ENCODE measurements around the gene LYPD3. TPM values are rescaled to one million over a fixed set of nuclear protein-coding genes. Genes with fewer than 3 reads are reported as not detected.

LYPD3 gene
- total RNA-seq, 1 experiment from 2014 or later = 1.8 TPM

DNA sequence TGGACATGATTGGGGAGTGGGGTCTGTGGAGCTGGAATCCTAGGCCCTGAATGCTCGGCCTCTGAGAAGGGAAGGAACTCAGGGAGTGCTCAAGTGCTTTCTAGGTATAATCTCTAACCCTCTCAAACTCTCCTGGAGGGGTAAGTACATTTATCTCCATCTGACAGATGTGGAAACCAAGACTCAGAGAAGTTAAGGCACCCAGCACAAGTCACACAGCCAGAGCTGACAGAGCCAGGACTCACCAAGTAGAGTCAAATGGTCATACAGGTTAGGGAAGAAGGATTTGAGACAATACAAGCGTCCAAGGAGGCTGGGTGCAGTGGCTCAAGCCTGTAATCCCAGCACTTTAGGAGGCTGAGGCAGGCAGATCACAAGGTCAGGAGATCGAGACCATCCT, 12.9 kb upstream of the LYPD3 start:
- Mint-ChIP-seq H3K4me1 (peaks cover 3 to 4% of the 10 kb centered on the region in 2 experiments; a peak in 3 of 4 replicates), H3K4me3 (no peak overlapping the region)
- no peak overlapping the region for H3K23ac ChIP-seq (ENCODE audit: insufficient read length, low read depth, low read length)

More for the DNA sequence above, 12.9 kb upstream of the LYPD3 start:
- H2BK20ac ChIP-seq (ENCODE audit: low read depth, low read length, poor library complexity, severe bottlenecking) = no peak overlapping the region
- no peak overlapping the region for H3K18ac ChIP-seq (ENCODE audit: insufficient read length, low read depth, low read length)
- H3K4me1 ChIP-seq (ENCODE audit: insufficient read depth, low read length) = no peaks in the 10 kb centered on the region
- H2AFZ ChIP-seq (ENCODE audit: low read length) = no peak overlapping the region
- no peaks in the 10 kb centered on the region for H4K20me1 ChIP-seq (ENCODE audit: control insufficient read depth, insufficient read depth, insufficient read length)
- no peak overlapping the region for H2BK12ac ChIP-seq (ENCODE audit: insufficient read length, low read depth, low read length)
- no peak overlapping the region for H3K27ac ChIP-seq (ENCODE audit: insufficient read length, low read depth, low read length)
- TF ChIP-seq, protein P1, sequence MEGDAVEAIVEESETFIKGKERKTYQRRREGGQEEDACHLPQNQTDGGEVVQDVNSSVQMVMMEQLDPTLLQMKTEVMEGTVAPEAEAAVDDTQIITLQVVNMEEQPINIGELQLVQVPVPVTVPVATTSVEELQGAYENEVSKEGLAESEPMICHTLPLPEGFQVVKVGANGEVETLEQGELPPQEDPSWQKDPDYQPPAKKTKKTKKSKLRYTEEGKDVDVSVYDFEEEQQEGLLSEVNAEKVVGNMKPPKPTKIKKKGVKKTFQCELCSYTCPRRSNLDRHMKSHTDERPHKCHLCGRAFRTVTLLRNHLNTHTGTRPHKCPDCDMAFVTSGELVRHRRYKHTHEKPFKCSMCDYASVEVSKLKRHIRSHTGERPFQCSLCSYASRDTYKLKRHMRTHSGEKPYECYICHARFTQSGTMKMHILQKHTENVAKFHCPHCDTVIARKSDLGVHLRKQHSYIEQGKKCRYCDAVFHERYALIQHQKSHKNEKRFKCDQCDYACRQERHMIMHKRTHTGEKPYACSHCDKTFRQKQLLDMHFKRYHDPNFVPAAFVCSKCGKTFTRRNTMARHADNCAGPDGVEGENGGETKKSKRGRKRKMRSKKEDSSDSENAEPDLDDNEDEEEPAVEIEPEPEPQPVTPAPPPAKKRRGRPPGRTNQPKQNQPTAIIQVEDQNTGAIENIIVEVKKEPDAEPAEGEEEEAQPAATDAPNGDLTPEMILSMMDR (conservative IDR thresholded peaks at IDR 0.05) = no peak
- H3K23me2 ChIP-seq (ENCODE audit: insufficient read length, low read depth, low read length, poor library complexity, severe bottlenecking) = no peaks in the 10 kb centered on the region
- no peak overlapping the region for H4K91ac ChIP-seq (ENCODE audit: insufficient read length, low read depth, low read length)
- no peaks in the 10 kb centered on the region; a peak in 1 of 5 replicates for H3K9me3 Mint-ChIP-seq
- no peak overlapping the region for H3K4me2 ChIP-seq (ENCODE audit: insufficient read depth, insufficient read length, low read length)
- H2BK120ac ChIP-seq (ENCODE audit: low read depth, low read length, poor library complexity, severe bottlenecking) = no peak overlapping the region
- no peaks in the 10 kb centered on the region for H3K9me3 ChIP-seq (ENCODE audit: control insufficient read depth, low read depth, low read length)
- H3K14ac ChIP-seq (ENCODE audit: insufficient read depth, low read length) = no peak overlapping the region
- peak overlapping the region in 1 of 3 experiments; percentile 34; a peak in 1 of 7 replicates for H3K27ac Mint-ChIP-seq
- no peak overlapping the region for H3K56ac ChIP-seq (ENCODE audit: insufficient read length, low read depth, low read length)
- DNase-seq = no peak
- no peak overlapping the region for H4K5ac ChIP-seq (ENCODE audit: insufficient read length, low read depth, low read length)
- H3K36me3 Mint-ChIP-seq (ENCODE audit: insufficient read depth in 1 of 3, low read depth in 3 of 3) = peaks cover 3 to 7% (median 3%) of the 10 kb centered on the region in 3 experiments; a peak in 2 of 7 replicates
- no peak overlapping the region for H3T11ph ChIP-seq (ENCODE audit: low read length)
- WGBS (ENCODE audit: extremely low coverage, insufficient read length, low lambda C conversion rate) = no CpG with 5 or more reads among the region's 3 CpGs
- H3K9ac ChIP-seq (ENCODE audit: extremely low read depth, insufficient read length, low read length) = peak overlapping the region; percentile 36
- H3K27me3 Mint-ChIP-seq (ENCODE audit: low read depth) = peaks cover 20% of the 10 kb centered on the region
- H4K8ac ChIP-seq (replicated peaks; ENCODE audit: insufficient read length, low read depth, low read length) = no peak overlapping the region
- H3K79me2 ChIP-seq (ENCODE audit: insufficient read depth, low read length) = no peaks in the 10 kb centered on the region
- H2BK5ac ChIP-seq (ENCODE audit: insufficient read length, low read length) = no peak overlapping the region
- no peaks in the 10 kb centered on the region for H3K27me3 ChIP-seq (ENCODE audit: insufficient read depth, low read length)
- no peak overlapping the region for H3K4ac ChIP-seq (ENCODE audit: low read depth, low read length)
- H2BK15ac ChIP-seq (ENCODE audit: low read depth, low read length) = no peak overlapping the region
- H2AK5ac ChIP-seq (ENCODE audit: insufficient read length, low read length) = no peak overlapping the region
- no peaks in the 10 kb centered on the region for H3K79me1 ChIP-seq (ENCODE audit: insufficient read depth, low read depth, low read length, poor library complexity, severe bottlenecking)

Data from H9 (cell line).